ENCODE data around the gene PHB1.
"Not testable (repeated sequence)": the region's sequence is repeated elsewhere in the genome, so short reads cannot be mapped to it uniquely, and the experiment has no call there.

GRCh38 chr17:49418754-49419740 is 4.4 kb upstream of the PHB1 start:
- not testable (repeated sequence) for TF ChIP-seq ZFX (IDR thresholded peaks at IDR 0.05); CTCF (conservative IDR thresholded peaks at IDR 0.05)

Measured in C4-2B (cell line).